ENCODE results near the gene ZBTB8A.

Gene ZBTB8A

DNA sequence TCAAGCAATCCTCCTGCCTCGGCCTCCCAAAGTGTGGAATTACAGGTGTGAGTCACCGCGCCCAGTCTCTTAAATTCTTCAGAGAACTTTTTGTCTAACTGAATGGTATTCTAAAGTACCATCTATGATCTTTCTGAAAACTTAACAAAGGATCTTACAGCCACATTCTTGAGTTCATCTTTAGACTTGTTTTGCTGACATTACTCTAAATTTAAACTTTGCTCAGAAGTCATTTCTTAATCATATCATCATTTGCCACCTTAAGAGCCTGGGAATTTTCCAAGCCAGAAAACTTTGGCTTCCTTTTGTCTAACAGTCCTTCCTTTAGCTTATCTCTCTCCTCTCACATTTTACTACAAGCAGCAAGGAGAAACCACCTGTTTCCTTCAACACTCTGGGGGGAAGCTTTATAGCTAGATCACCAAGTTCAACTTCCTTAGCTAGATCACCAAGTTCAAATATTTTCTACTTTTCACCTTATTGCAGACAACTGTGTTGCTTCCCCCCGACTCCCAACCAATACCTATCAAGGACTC is 5.4 kb upstream of the ZBTB8A start:
- Histone ChIP-seq H3K36me3 (ENCODE audit: control insufficient read depth, insufficient read depth, low read length) (no peaks in the 10 kb centered on the region), H3K9ac (no peak overlapping the region), H3K4me2 (ENCODE audit: low read length) (no peak overlapping the region), H3K4me3 (ENCODE audit: low read depth, low read length) (no peak overlapping the region), H3K9me3 (ENCODE audit: control insufficient read depth, low read length) (no peaks in the 10 kb centered on the region), H3K27me3 (ENCODE audit: control insufficient read depth, insufficient read depth, low read length) (no peaks in the 10 kb centered on the region), H3K4me1 (no peaks in the 10 kb centered on the region), H2AFZ (no peak overlapping the region), H3K27ac (no peak overlapping the region), H3K79me2 (no peaks in the 10 kb centered on the region)
- TF ChIP-seq, protein P1, sequence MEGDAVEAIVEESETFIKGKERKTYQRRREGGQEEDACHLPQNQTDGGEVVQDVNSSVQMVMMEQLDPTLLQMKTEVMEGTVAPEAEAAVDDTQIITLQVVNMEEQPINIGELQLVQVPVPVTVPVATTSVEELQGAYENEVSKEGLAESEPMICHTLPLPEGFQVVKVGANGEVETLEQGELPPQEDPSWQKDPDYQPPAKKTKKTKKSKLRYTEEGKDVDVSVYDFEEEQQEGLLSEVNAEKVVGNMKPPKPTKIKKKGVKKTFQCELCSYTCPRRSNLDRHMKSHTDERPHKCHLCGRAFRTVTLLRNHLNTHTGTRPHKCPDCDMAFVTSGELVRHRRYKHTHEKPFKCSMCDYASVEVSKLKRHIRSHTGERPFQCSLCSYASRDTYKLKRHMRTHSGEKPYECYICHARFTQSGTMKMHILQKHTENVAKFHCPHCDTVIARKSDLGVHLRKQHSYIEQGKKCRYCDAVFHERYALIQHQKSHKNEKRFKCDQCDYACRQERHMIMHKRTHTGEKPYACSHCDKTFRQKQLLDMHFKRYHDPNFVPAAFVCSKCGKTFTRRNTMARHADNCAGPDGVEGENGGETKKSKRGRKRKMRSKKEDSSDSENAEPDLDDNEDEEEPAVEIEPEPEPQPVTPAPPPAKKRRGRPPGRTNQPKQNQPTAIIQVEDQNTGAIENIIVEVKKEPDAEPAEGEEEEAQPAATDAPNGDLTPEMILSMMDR (IDR thresholded peaks at IDR 0.05) = no peak

DNA sequence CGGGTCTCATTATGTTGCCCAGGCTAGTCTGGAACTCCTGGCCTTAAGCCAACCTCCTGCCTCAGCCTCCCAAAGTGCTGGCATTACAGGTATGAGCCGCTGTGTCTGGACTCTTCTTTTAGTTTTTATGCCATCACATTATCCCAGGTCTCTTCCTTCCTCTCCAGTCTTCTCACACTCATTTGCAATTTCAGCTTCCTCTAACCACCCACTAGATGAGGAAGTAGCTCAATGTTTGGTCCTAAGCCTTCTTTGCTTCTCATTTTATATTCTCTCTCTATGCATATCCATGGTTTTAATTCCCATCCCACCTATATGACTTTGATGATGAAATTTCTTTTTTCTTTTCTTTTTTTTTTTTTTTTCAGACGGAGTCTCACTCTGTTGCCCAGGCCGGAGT is 3.1 kb upstream of the ZBTB8A start:
- no peak overlapping the region for H2AFZ ChIP-seq
- TF ChIP-seq, protein P1 (IDR thresholded peaks at IDR 0.05) = no peak
- H3K9me3 ChIP-seq (ENCODE audit: control insufficient read depth, low read length) = no peaks in the 10 kb centered on the region
- H3K4me3 ChIP-seq (ENCODE audit: low read depth, low read length) = no peak overlapping the region
- H3K4me2 ChIP-seq (ENCODE audit: low read length) = no peak overlapping the region
- H3K79me2 ChIP-seq = no peaks in the 10 kb centered on the region
- H3K4me1 ChIP-seq = peaks cover 2% of the 10 kb centered on the region
- H3K9ac ChIP-seq = no peak overlapping the region
- no peaks in the 10 kb centered on the region for H3K27me3 ChIP-seq (ENCODE audit: control insufficient read depth, insufficient read depth, low read length)
- H3K36me3 ChIP-seq (ENCODE audit: control insufficient read depth, insufficient read depth, low read length) = no peaks in the 10 kb centered on the region
- no peak overlapping the region for H3K27ac ChIP-seq

DNA sequence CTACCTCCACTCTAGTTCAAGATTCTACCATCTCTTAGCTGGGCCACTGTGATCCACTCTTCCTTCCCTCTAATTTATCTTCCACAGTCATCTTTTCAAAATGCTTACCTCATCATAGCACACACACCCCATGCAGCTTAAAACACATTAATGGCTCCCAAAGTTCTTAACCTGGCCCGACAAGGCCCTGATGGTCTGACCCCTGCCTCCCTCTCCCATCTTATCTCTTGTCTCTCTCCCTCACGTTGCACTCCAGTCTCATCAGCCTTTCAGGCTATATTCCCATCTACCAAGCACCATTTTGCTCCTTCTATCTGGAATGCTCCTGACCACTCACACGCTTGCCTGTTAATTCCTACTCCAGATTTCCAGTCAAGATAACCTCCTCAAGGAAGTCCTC is 2.5 kb upstream of the ZBTB8A start:
- Histone ChIP-seq H3K9me3 (ENCODE audit: control insufficient read depth, low read length) (no peaks in the 10 kb centered on the region), H3K4me2 (ENCODE audit: low read length) (no peak overlapping the region), H2AFZ (no peak overlapping the region), H3K27ac (no peak overlapping the region), H3K79me2 (no peaks in the 10 kb centered on the region), H3K27me3 (ENCODE audit: control insufficient read depth, insufficient read depth, low read length) (no peaks in the 10 kb centered on the region), H3K4me1 (peaks cover 2% of the 10 kb centered on the region), H3K36me3 (ENCODE audit: control insufficient read depth, insufficient read depth, low read length) (no peaks in the 10 kb centered on the region), H3K4me3 (ENCODE audit: low read depth, low read length) (no peak overlapping the region), H3K9ac (no peak overlapping the region)
- TF ChIP-seq, protein P1 (IDR thresholded peaks at IDR 0.05) = no peak

DNA sequence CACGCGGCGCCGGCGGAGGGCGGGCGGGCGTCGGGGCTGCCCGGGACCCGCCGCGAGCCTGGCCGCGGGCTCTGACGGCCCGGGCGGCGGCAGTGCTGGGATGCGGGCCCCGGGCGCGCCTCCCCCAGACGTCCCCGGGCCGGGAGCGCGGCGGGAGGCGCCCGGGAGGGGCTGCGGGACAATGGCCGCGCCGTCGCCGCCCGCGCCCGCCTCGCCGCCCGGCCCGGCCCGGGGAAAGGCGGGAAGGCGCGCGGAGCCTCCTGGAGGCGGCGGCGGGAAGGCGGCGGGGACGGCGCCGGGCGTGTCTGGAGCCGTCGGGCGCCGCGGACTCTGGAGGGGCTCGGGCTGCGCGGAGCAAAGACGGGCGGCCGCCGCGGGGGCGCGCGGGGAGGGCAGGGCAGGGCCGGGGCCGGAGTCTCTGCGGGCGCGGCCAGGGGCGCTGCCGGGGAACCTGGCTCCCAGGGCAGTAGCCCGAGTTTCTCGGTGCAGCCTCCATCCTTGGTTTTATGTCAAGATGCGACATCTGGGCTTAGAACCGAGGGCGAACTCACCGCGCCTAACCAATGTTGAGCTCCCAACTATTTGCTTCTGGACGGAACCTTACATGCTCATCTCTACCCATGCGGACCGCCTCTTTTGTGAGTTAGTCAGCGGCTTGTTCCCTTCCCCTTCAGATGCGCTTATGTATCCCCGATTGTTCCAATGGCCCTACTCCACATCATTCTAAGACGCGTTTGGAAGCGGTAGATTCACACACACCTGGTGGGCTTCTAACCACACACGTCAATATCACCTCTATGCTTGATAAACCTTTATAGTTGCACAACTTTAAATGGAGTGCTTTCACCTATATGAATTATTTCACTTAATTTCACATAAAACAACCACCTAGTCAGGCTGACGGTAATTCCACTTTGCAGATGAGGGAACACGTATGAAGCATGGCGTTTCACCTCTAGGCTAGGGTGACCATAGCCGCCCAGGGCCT is 651 bp downstream of the ZBTB8A start:
- TF ChIP-seq, protein P1 (IDR thresholded peaks at IDR 0.05) = no peak

More for the DNA sequence above, 651 bp downstream of the ZBTB8A start:
- Histone ChIP-seq H3K9ac (no peak overlapping the region), H3K27ac (peak overlapping the region; percentile 80), H3K27me3 (ENCODE audit: control insufficient read depth, insufficient read depth, low read length) (no peaks in the 10 kb centered on the region), H3K79me2 (no peaks in the 10 kb centered on the region), H2AFZ (peak overlapping the region; percentile 56), H3K4me2 (ENCODE audit: low read length) (peak overlapping the region; percentile 68), H3K4me1 (peaks cover 2% of the 10 kb centered on the region), H3K36me3 (ENCODE audit: control insufficient read depth, insufficient read depth, low read length) (no peaks in the 10 kb centered on the region), H3K9me3 (ENCODE audit: control insufficient read depth, low read length) (no peaks in the 10 kb centered on the region), H3K4me3 (ENCODE audit: low read depth, low read length) (peak overlapping the region; percentile 52)

Measured in parathyroid adenoma (tissue), 2 donors.